GM23338 (cell line): ENCODE data around the gene CCDC144A. TPM values are rescaled to one million over a fixed set of nuclear protein-coding genes. Genes with fewer than 3 reads are reported as not detected.
"Not testable (repeated sequence)": the region's sequence is repeated elsewhere in the genome, so short reads cannot be mapped to it uniquely, and the experiment has no call there.

ENCODE experiments used
- ATAC-seq: fragments of 200-7000 bp; cut with Tn5 transposase; 3 replicates; pipeline ENCODE4 v1.9.1; 2020
- DNase-seq: peaks from one replicate; pipeline ENCODE4 v3.0.0-alpha.2; 2015; ENCODE audit warnings: low spot score
- H2AFZ ChIP-seq: fragments of 200-600 bp; sonication (generic); 2 replicates; pipeline ENCODE4 v1.8.0; 2016; ENCODE audit warnings: antibody characterized with exemption, mild to moderate bottlenecking, moderate library complexity
- H3F3A ChIP-seq: fragments of 200-600 bp; sonication (generic); replicated peaks from 2 replicates; pipeline ENCODE4 v1.8.0; 2017; ENCODE audit warnings: antibody characterized with exemption, mixed run types, low read depth
- H3K27ac ChIP-seq: fragments of 200-600 bp; sonication (generic); 2 replicates; pipeline ENCODE4 v1.6.1; 2016; ENCODE audit warnings: low read depth
- H3K27me3 ChIP-seq: fragments of 200-600 bp; sonication (generic); 2 replicates; pipeline ENCODE4 v1.8.0; 2016; ENCODE audit warnings: mild to moderate bottlenecking, mixed run types, moderate library complexity; ENCODE audit not compliant: insufficient read depth
- H3K36me3 ChIP-seq: fragments of 200-600 bp; sonication (generic); 2 replicates; pipeline ENCODE4 v1.8.0; 2016; ENCODE audit warnings: mild to moderate bottlenecking; ENCODE audit not compliant: insufficient read depth
- H3K4me1 ChIP-seq: fragments of 200-600 bp; sonication (generic); 2 replicates; pipeline ENCODE4 v1.8.0; 2016; ENCODE audit warnings: mild to moderate bottlenecking, moderate library complexity; ENCODE audit not compliant: insufficient read depth
- H3K4me2 ChIP-seq: fragments of 200-600 bp; sonication (generic); 2 replicates; pipeline ENCODE4 v1.7.1; 2017; ENCODE audit warnings: mixed run types
- H3K4me3 ChIP-seq: fragments of 200-600 bp; sonication (generic); 2 replicates; pipeline ENCODE4 v1.6.1; 2016; ENCODE audit warnings: mixed run types
- H3K79me2 ChIP-seq: fragments of 200-600 bp; sonication (generic); replicated peaks from 2 replicates; pipeline ENCODE4 v1.8.0; 2017; ENCODE audit warnings: mild to moderate bottlenecking; ENCODE audit not compliant: insufficient read depth
- H3K9me2 ChIP-seq: fragments of 200-600 bp; sonication (generic); 2 replicates; pipeline ENCODE4 v1.8.0; 2017; ENCODE audit not compliant: insufficient read depth
- H4K20me1 ChIP-seq: fragments of 200-600 bp; sonication (generic); replicated peaks from 2 replicates; pipeline ENCODE4 v1.8.0; 2017; ENCODE audit warnings: mild to moderate bottlenecking; ENCODE audit not compliant: insufficient read depth
- H3K27ac Mint-ChIP-seq: 2 replicates; pipeline ENCODE4 v1.8.0; 2020; ENCODE audit warnings: inconsistent platforms, mild to moderate bottlenecking, moderate library complexity, mixed read lengths
- H3K27me3 Mint-ChIP-seq: 3 replicates; pipeline ENCODE4 v1.8.0; 2022; ENCODE audit warnings: low read depth, mild to moderate bottlenecking, moderate library complexity, mixed read lengths, inconsistent platforms; ENCODE audit not compliant: insufficient read depth, poor library complexity
- H3K36me3 Mint-ChIP-seq: 3 replicates; pipeline ENCODE4 v1.8.0; 2021; ENCODE audit warnings: low read depth, mild to moderate bottlenecking, inconsistent platforms, moderate library complexity, mixed read lengths
- H3K4me1 Mint-ChIP-seq: 3 replicates; pipeline ENCODE4 v1.8.0; 2020; ENCODE audit warnings: mild to moderate bottlenecking, inconsistent platforms, mixed read lengths
- H3K4me3 Mint-ChIP-seq: 3 replicates; pipeline ENCODE4 v1.8.0; 2021; ENCODE audit warnings: moderate library complexity, mild to moderate bottlenecking, inconsistent platforms, mixed read lengths
- H3K9me3 Mint-ChIP-seq: 3 replicates; pipeline ENCODE4 v1.8.0; 2020; ENCODE audit warnings: moderate library complexity, mild to moderate bottlenecking, inconsistent platforms, mixed read lengths
- ETS1 ChIP-seq: IDR thresholded peaks from 2 replicates; pipeline ENCODE4 v1.6.1; 2016; ENCODE audit warnings: antibody characterized with exemption
- EZH2 ChIP-seq: fragments of 200-600 bp; sonication (generic); IDR thresholded peaks from one replicate; pipeline ENCODE4 v1.8.0; 2017; ENCODE audit warnings: antibody characterized with exemption, mild to moderate bottlenecking, low read depth; ENCODE audit not compliant: unreplicated experiment
- REST ChIP-seq: IDR thresholded peaks from one replicate; pipeline ENCODE4 v1.6.1; 2018; ENCODE audit warnings: antibody characterized with exemption; ENCODE audit not compliant: unreplicated experiment
- STAT1 ChIP-seq: IDR thresholded peaks from one replicate; pipeline ENCODE4 v1.6.1; 2016; ENCODE audit warnings: antibody characterized with exemption; ENCODE audit not compliant: unreplicated experiment
- ZNF114 ChIP-seq: fragments of 250-450 bp; sonication (Bioruptor Pico); IDR thresholded peaks from 2 replicates; pipeline ENCODE4 v1.5.0; 2020; ENCODE audit warnings: mild to moderate bottlenecking, moderate library complexity
- polyA plus RNA-seq: library from polyadenylated mRNA; unstranded; fragments of >200 nt; fragmentation: Nextera tagmentation; extraction: Ambion mirVana; gene quantifications from 2 replicates; pipeline ENCODE4 v1.2.1, GENCODE V29; 2016
- total RNA-seq: library from RNA; depleted of rRNA; stranded (reverse); fragments of >200 nt; shearing (Covaris generic); gene quantifications from 2 replicates; pipeline ENCODE4 v1.2.3, GENCODE V29; 2014

Gene CCDC144A
- total and polyA plus RNA-seq, 2 experiments from 2014 or later = 4.2 to 13.9 TPM

- TF ChIP-seq REST = no peak
- no peak for TF ChIP-seq ETS1
- TF ChIP-seq ZNF114 = no peak
- no peak for TF ChIP-seq STAT1
Observed at GRCh38 chr17:16814439-16814838, 124.4 kb downstream of the CCDC144A start (continued).

- ATAC-seq = no peak
Observed at GRCh38 chr17:16817201-16817600, 127.2 kb downstream of the CCDC144A start.

GRCh38 chr17:16817940-16818339, 127.9 kb downstream of the CCDC144A start:
- ATAC-seq, H3K4me1 Mint-ChIP-seq, H3K9me2 ChIP-seq, H3K36me3 Mint-ChIP-seq, H3K9me3 Mint-ChIP-seq, H3F3A ChIP-seq, H3K4me3 ChIP-seq, H3K36me3 ChIP-seq, H3K27ac ChIP-seq, H3K4me3 Mint-ChIP-seq, H3K27me3 ChIP-seq, H3K79me2 ChIP-seq, H4K20me1 ChIP-seq, H3K4me2 ChIP-seq, H2AFZ ChIP-seq, H3K27ac Mint-ChIP-seq, DNase-seq, H3K4me1 ChIP-seq, H3K27me3 Mint-ChIP-seq: not testable (repeated sequence)

More at GRCh38 chr17:16817201-16817600, 127.2 kb downstream of the CCDC144A start:
- Mint-ChIP-seq H3K27ac (no peak overlapping the region), H3K36me3 (no peaks in the 10 kb centered on the region; the same call in 2 of the 3 replicates), H3K9me3 (no peaks in the 10 kb centered on the region; the same call in 1 of the 3 replicates), H3K4me1 (no peaks in the 10 kb centered on the region; the same call in 2 of the 3 replicates), H3K27me3 (peaks cover 7% of the 10 kb centered on the region), H3K4me3 (no peak overlapping the region)
- Histone ChIP-seq H4K20me1 (no peaks in the 10 kb centered on the region), H3K27me3 (no peaks in the 10 kb centered on the region), H3K4me2 (no peak overlapping the region), H3K4me1 (no peaks in the 10 kb centered on the region), H3F3A (no peaks in the 10 kb centered on the region), H3K79me2 (no peaks in the 10 kb centered on the region), H2AFZ (no peak overlapping the region), H3K4me3 (no peak overlapping the region), H3K27ac (no peak overlapping the region), H3K36me3 (no peaks in the 10 kb centered on the region), H3K9me2 (no peaks in the 10 kb centered on the region)
- no peak for DNase-seq
- TF ChIP-seq STAT1 (no peak), EZH2 (no peak), ZNF114 (no peak)
